Testis (tissue), 3 donors: Measurements from ENCODE around the gene USF1. TPM values are rescaled to one million over a fixed set of nuclear protein-coding genes. Genes with fewer than 3 reads are reported as not detected.

Experiments used
- DNase-seq: peaks from one replicate; pipeline ENCODE4 v3.0.0-alpha.2; 2019
- H3K27ac ChIP-seq, 2 donors: fragments of 200-600 bp; sonication (generic); one replicate each; pipeline ENCODE4 v1.5.1; 2019
- H3K27me3 ChIP-seq: fragments of 200-600 bp; sonication (generic); one replicate; pipeline ENCODE4 v1.5.1; 2019
- H3K36me3 ChIP-seq: fragments of 200-600 bp; sonication (generic); one replicate; pipeline ENCODE4 v1.5.1; 2017; ENCODE audit warnings: low read depth; ENCODE audit errors: missing control alignments
- H3K4me1 ChIP-seq: fragments of 200-600 bp; sonication (generic); one replicate; pipeline ENCODE4 v1.5.1; 2019
- H3K4me3 ChIP-seq, 2 donors: fragments of 200-600 bp; sonication (generic); one replicate each; pipeline ENCODE4 v1.5.1; 2017 to 2019
- H3K9me3 ChIP-seq: fragments of 200-600 bp; sonication (generic); one replicate; pipeline ENCODE4 v1.5.1; 2017
- CTCF ChIP-seq, 3 experiments: fragments of 450-650 bp in 2 of 3; fragments of 200-600 bp in 1 of 3; sonication (generic) in 1 of 3; IDR thresholded peaks; one replicate each; pipeline ENCODE4 v1.5.1; 2016 to 2019; ENCODE audit warnings: antibody characterized with exemption in 3 of 3, mild to moderate bottlenecking in 2 of 3, moderate library complexity in 1 of 3
- POLR2A ChIP-seq: fragments of 450-650 bp; IDR thresholded peaks from one replicate; pipeline ENCODE4 v1.6.1; 2017; ENCODE audit warnings: antibody characterized with exemption, mild to moderate bottlenecking, moderate library complexity
- WGBS, 2 donors: methylation state at CpG; one replicate each; pipeline ENCODE4 v1.1.5; 2018; 5-methylcytosine and 5-hydroxymethylcytosine counted together
- intact Hi-C: fragments of 100-400 bp; cut with DNase I; formaldehyde crosslinking; loops from one replicate; pipeline ENCODE4 v1.15.1; 2023; ENCODE audit warnings: low total_unique reads
- polyA plus RNA-seq: library from polyadenylated mRNA; stranded (reverse); fragments of 350-450 nt; fragmentation: Illumina TruSeq; extraction: RNeasy Lipid Tissue Mini Kit (QIAGEN cat#74804); gene quantifications from one replicate; pipeline ENCODE4 v1.2.3, GENCODE V29; 2014; ENCODE audit warnings: low read depth, low replicate concordance; ENCODE audit not compliant: insufficient read depth
- total RNA-seq, 2 donors: library from RNA; depleted of rRNA; stranded (reverse); fragments of >200 nt; gene quantifications; one replicate each; pipeline ENCODE4 v1.2.3, GENCODE V29; 2016

USF1 gene
- total and polyA plus RNA-seq, 3 donors from 2014 or later: 38.8 to 61.9 (median 50.8) TPM

GRCh38 chr1:161038523-161039153 is 7.1 kb downstream of the USF1 start, which contains the start of gene TSTD1:
Gene TSTD1 (minus strand): TSS chr1:161038964. CDS start chr1:161038889, 75 bp downstream.
- WGBS, 2 donors: 20 to 42% methylated on average over 4 to 54 of the region's 54 CpGs
- TF ChIP-seq POLR2A: no peak
- no peak for TF ChIP-seq CTCF (IDR thresholded peaks at IDR 0.05)
- H3K36me3 ChIP-seq: no peaks in the 10 kb centered on the region
- H3K4me1 ChIP-seq: peaks cover 12% of the 10 kb centered on the region
- peak within 1 kb of the TSS in 1 of 2 donors; percentile 35 for H3K27ac ChIP-seq
- intact Hi-C loops: no loop called here
- peak within 1 kb of the TSS; percentile 60 to 72 for H3K4me3 ChIP-seq
- DNase-seq: peak; percentile 75
- no peaks in the 10 kb centered on the region for H3K27me3 ChIP-seq
- no peaks in the 10 kb centered on the region for H3K9me3 ChIP-seq

GRCh38 chr1:161037661-161038522 is 7.9 kb downstream of the USF1 start:
- H3K36me3 ChIP-seq: no peaks in the 10 kb centered on the region
- intact Hi-C loops: no loop called here
- WGBS, 2 donors: 39 to 40% methylated on average over 17 to 21 of the region's 21 CpGs
- H3K4me1 ChIP-seq: peaks cover 17% of the 10 kb centered on the region
- TF ChIP-seq CTCF (IDR thresholded peaks at IDR 0.05) (no peak), POLR2A (no peak)
- no peaks in the 10 kb centered on the region for H3K9me3 ChIP-seq
- no peaks in the 10 kb centered on the region for H3K27me3 ChIP-seq
- peak overlapping the region; percentile 60 to 72 for H3K4me3 ChIP-seq
- peak overlapping the region in 1 of 2 donors; percentile 35 for H3K27ac ChIP-seq
- DNase-seq: no peak

- Histone ChIP-seq H3K4me1 (peaks cover 18% of the 10 kb centered on the region), H3K27me3 (no peaks in the 10 kb centered on the region), H3K27ac (no peak overlapping the region), H3K9me3 (no peaks in the 10 kb centered on the region), H3K4me3 (no peak overlapping the region), H3K36me3 (no peaks in the 10 kb centered on the region)
- TF ChIP-seq POLR2A (no peak), CTCF (IDR thresholded peaks at IDR 0.05) (no peak)
- DNase-seq: no peak
- intact Hi-C loops: no loop called here
- 96 to 100% methylated on average over 3 of the region's 3 CpGs for WGBS, 2 donors
These were observed 12.0 kb downstream of the USF1 start for GRCh38 chr1:161033751-161034150.

GRCh38 chr1:161032409-161032808 is 13.4 kb downstream of the USF1 start:
- Histone ChIP-seq H3K4me3 (no peak overlapping the region), H3K36me3 (no peaks in the 10 kb centered on the region), H3K4me1 (peaks cover 10% of the 10 kb centered on the region), H3K9me3 (no peaks in the 10 kb centered on the region), H3K27ac (peak overlapping the region; percentile 10 to 55), H3K27me3 (no peaks in the 10 kb centered on the region)
- intact Hi-C loops: no loop called here
- WGBS, 2 donors: 36 to 57% methylated on average over 1 of the region's 1 CpG
- TF ChIP-seq CTCF (IDR thresholded peaks at IDR 0.05) (no peak), POLR2A (no peak)
- DNase-seq: no peak
